Measurements from ENCODE around the gene ACTL7B.

The ACTL7B gene

GRCh38 chr9:108860354-108860753 lies 4.6 kb upstream of the ACTL7B start:
- TF ChIP-seq EZH2phosphoT487 (IDR thresholded peaks at IDR 0.05; ENCODE audit: low read depth): no peak
- TF ChIP-seq, protein P1, sequence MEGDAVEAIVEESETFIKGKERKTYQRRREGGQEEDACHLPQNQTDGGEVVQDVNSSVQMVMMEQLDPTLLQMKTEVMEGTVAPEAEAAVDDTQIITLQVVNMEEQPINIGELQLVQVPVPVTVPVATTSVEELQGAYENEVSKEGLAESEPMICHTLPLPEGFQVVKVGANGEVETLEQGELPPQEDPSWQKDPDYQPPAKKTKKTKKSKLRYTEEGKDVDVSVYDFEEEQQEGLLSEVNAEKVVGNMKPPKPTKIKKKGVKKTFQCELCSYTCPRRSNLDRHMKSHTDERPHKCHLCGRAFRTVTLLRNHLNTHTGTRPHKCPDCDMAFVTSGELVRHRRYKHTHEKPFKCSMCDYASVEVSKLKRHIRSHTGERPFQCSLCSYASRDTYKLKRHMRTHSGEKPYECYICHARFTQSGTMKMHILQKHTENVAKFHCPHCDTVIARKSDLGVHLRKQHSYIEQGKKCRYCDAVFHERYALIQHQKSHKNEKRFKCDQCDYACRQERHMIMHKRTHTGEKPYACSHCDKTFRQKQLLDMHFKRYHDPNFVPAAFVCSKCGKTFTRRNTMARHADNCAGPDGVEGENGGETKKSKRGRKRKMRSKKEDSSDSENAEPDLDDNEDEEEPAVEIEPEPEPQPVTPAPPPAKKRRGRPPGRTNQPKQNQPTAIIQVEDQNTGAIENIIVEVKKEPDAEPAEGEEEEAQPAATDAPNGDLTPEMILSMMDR (IDR thresholded peaks at IDR 0.05; ENCODE audit: low read depth, low read length): no peak
- no peaks in the 10 kb centered on the region for H3K36me3 ChIP-seq (replicated peaks; ENCODE audit: low read depth, low read length)
- no peaks in the 10 kb centered on the region for H4K20me1 ChIP-seq (ENCODE audit: insufficient read depth, low read length)
- H3K79me2 ChIP-seq (ENCODE audit: low read length): no peaks in the 10 kb centered on the region
- no peak overlapping the region for H3K27ac ChIP-seq (ENCODE audit: low read length)
- no peak overlapping the region for H3K9ac ChIP-seq (ENCODE audit: low read length)
- H3K4me3 ChIP-seq (ENCODE audit: low read length): no peak overlapping the region
- H3K9me3 ChIP-seq (ENCODE audit: insufficient read depth, low read length): no peaks in the 10 kb centered on the region
- no peaks in the 10 kb centered on the region for H3K4me1 ChIP-seq (ENCODE audit: low read length)
- H3K27me3 ChIP-seq (ENCODE audit: low read depth, low read length): no peaks in the 10 kb centered on the region
- no peak overlapping the region for H3K4me2 ChIP-seq (ENCODE audit: low read length)
- no peak overlapping the region for H2AFZ ChIP-seq (ENCODE audit: low read depth, low read length)

- Histone ChIP-seq H3K4me3 (ENCODE audit: low read length) (no peak overlapping the region), H3K27me3 (ENCODE audit: low read depth, low read length) (no peaks in the 10 kb centered on the region), H3K79me2 (ENCODE audit: low read length) (no peaks in the 10 kb centered on the region), H3K36me3 (replicated peaks; ENCODE audit: low read depth, low read length) (no peaks in the 10 kb centered on the region), H3K9me3 (ENCODE audit: insufficient read depth, low read length) (no peaks in the 10 kb centered on the region), H3K9ac (ENCODE audit: low read length) (no peak overlapping the region), H3K4me1 (ENCODE audit: low read length) (no peaks in the 10 kb centered on the region), H2AFZ (ENCODE audit: low read depth, low read length) (no peak overlapping the region), H3K27ac (ENCODE audit: low read length) (no peak overlapping the region), H3K4me2 (ENCODE audit: low read length) (no peak overlapping the region), H4K20me1 (ENCODE audit: insufficient read depth, low read length) (no peaks in the 10 kb centered on the region)
- TF ChIP-seq, protein P1 (IDR thresholded peaks at IDR 0.05; ENCODE audit: low read depth, low read length): no peak
- TF ChIP-seq EZH2phosphoT487 (IDR thresholded peaks at IDR 0.05; ENCODE audit: low read depth): no peak
These were observed 3.8 kb upstream of the ACTL7B start for GRCh38 chr9:108859459-108860114.

DNA sequence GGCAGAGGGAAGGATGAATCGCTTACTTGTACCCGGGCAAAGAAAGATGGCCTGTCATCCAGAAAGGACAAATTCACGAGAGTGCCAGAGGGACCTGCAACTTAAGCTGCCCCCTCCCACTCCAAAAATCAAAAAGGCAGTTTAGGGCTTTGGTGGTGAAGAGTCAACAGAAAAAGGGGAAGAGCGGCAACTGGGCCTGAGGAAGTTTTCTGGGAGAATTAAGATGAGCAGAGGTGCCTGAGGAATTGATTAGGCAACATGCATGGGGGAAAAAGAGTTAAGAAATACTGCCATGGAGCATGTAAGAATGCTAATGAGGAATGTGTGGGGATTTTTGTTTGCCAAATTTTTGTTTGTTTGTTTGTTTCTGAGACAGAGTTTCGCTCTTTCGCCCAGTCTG lies 1.8 kb upstream of the ACTL7B start:
- no peaks in the 10 kb centered on the region for H3K79me2 ChIP-seq (ENCODE audit: low read length)
- no peak overlapping the region for H3K9ac ChIP-seq (ENCODE audit: low read length)
- H3K27me3 ChIP-seq (ENCODE audit: low read depth, low read length): no peaks in the 10 kb centered on the region
- no peaks in the 10 kb centered on the region for H3K9me3 ChIP-seq (ENCODE audit: insufficient read depth, low read length)
- TF ChIP-seq, protein P1 (IDR thresholded peaks at IDR 0.05; ENCODE audit: low read depth, low read length): no peak
- TF ChIP-seq EZH2phosphoT487 (IDR thresholded peaks at IDR 0.05; ENCODE audit: low read depth): no peak
- H3K36me3 ChIP-seq (replicated peaks; ENCODE audit: low read depth, low read length): no peaks in the 10 kb centered on the region
- no peak overlapping the region for H3K4me3 ChIP-seq (ENCODE audit: low read length)
- no peaks in the 10 kb centered on the region for H3K4me1 ChIP-seq (ENCODE audit: low read length)
- H2AFZ ChIP-seq (ENCODE audit: low read depth, low read length): no peak overlapping the region
- H4K20me1 ChIP-seq (ENCODE audit: insufficient read depth, low read length): no peaks in the 10 kb centered on the region
- H3K27ac ChIP-seq (ENCODE audit: low read length): no peak overlapping the region
- no peak overlapping the region for H3K4me2 ChIP-seq (ENCODE audit: low read length)

GRCh38 chr9:108855529-108855886 lies 278 bp downstream of the ACTL7B start:
- H3K9ac ChIP-seq (ENCODE audit: low read length): no peak overlapping the region

More at GRCh38 chr9:108855529-108855886, 278 bp downstream of the ACTL7B start:
- Histone ChIP-seq H3K4me3 (ENCODE audit: low read length) (no peak overlapping the region), H3K36me3 (replicated peaks; ENCODE audit: low read depth, low read length) (no peaks in the 10 kb centered on the region), H3K27ac (ENCODE audit: low read length) (no peak overlapping the region), H3K27me3 (ENCODE audit: low read depth, low read length) (no peaks in the 10 kb centered on the region; the same call in 1 of the 2 replicates), H4K20me1 (ENCODE audit: insufficient read depth, low read length) (no peaks in the 10 kb centered on the region), H3K4me1 (ENCODE audit: low read length) (no peaks in the 10 kb centered on the region), H3K4me2 (ENCODE audit: low read length) (no peak overlapping the region), H2AFZ (ENCODE audit: low read depth, low read length) (no peak overlapping the region), H3K79me2 (ENCODE audit: low read length) (no peaks in the 10 kb centered on the region), H3K9me3 (ENCODE audit: insufficient read depth, low read length) (no peaks in the 10 kb centered on the region)
- TF ChIP-seq EZH2phosphoT487 (IDR thresholded peaks at IDR 0.05; ENCODE audit: low read depth): no peak
- TF ChIP-seq, protein P1 (IDR thresholded peaks at IDR 0.05; ENCODE audit: low read depth, low read length): no peak

Measured in OCI-LY3 (cell line).